Breast epithelium (tissue), 4 donors: ENCODE results near the gene TXNL1. TPM values are rescaled to one million over a fixed set of nuclear protein-coding genes. Genes with fewer than 3 reads are reported as not detected.

Experiments used
- DNase-seq, 2 donors: peaks; one replicate each; pipeline ENCODE4 v3.0.0-alpha.2; 2019; ENCODE audit warnings: low spot score in 2 of 2
- H3K27ac ChIP-seq, 2 donors: fragments of 200-600 bp; sonication (generic) in 1 of 2; one replicate each; pipeline ENCODE4 v1.5.1; 2016 to 2019; ENCODE audit warnings: mild to moderate bottlenecking in 1 of 2
- H3K27me3 ChIP-seq, 2 donors: fragments of 200-600 bp; sonication (generic) in 1 of 2; one replicate each; pipeline versions ENCODE4 v1.5.1 to v1.6.0; 2017 to 2019; ENCODE audit warnings: control low read depth in 1 of 2, mild to moderate bottlenecking in 1 of 2
- H3K36me3 ChIP-seq: fragments of 200-600 bp; one replicate; pipeline ENCODE4 v1.5.1; 2019
- H3K4me1 ChIP-seq, 2 donors: fragments of 200-600 bp; sonication (generic); one replicate each; pipeline ENCODE4 v1.5.1; 2016 to 2019; ENCODE audit warnings: control low read depth in 1 of 2
- H3K4me3 ChIP-seq, 3 donors: fragments of 200-600 bp; sonication (generic); 1 replicate in 2 of 3; 2 replicates in 1 of 3; pipeline ENCODE4 v1.5.1; 2016 to 2019; ENCODE audit warnings: mild to moderate bottlenecking in 3 of 3, moderate library complexity in 2 of 3
- H3K9me3 ChIP-seq, 2 donors: fragments of 200-600 bp; sonication (generic) in 1 of 2; one replicate each; pipeline ENCODE4 v1.5.1; 2016 to 2019; ENCODE audit warnings: control low read depth in 1 of 2
- POLR2A ChIP-seq: fragments of 450-650 bp; IDR thresholded peaks from one replicate; pipeline ENCODE4 v1.6.1; 2016; ENCODE audit warnings: antibody characterized with exemption, mild to moderate bottlenecking, moderate library complexity
- POLR2AphosphoS5 ChIP-seq, 3 donors: sonication (generic); formaldehyde crosslinking; IDR thresholded peaks; one replicate each; pipeline ENCODE4 v1.6.1; 2017; ENCODE audit warnings: antibody characterized with exemption in 3 of 3
- intact Hi-C: fragments of 100-400 bp; cut with DNase I; formaldehyde crosslinking; loops from one replicate; pipeline ENCODE4 v1.15.1; 2023; ENCODE audit warnings: low total_unique reads
- total RNA-seq, 3 donors: library from RNA; depleted of rRNA; stranded (reverse); fragments of >200 nt; gene quantifications; one replicate each; pipeline ENCODE4 v1.1.0, GENCODE V29; 2016
- TF ChIP-seq, protein P1 (sequence below), 3 donors: fragments of 450-650 bp; IDR thresholded peaks; one replicate each; pipeline ENCODE4 v1.5.1; 2016 to 2017; ENCODE audit warnings: antibody characterized with exemption in 3 of 3, mild to moderate bottlenecking in 3 of 3, moderate library complexity in 3 of 3

The TXNL1 gene
- total RNA-seq, 3 donors from 2014 or later: 35.4 to 47.0 (median 45.5) TPM

GRCh38 chr18:56570978-56571377 is 67.4 kb downstream of the TXNL1 start:
- no peaks in the 10 kb centered on the region for H3K9me3 ChIP-seq
- H3K36me3 ChIP-seq: no peaks in the 10 kb centered on the region
- no peaks in the 10 kb centered on the region for H3K27me3 ChIP-seq
- H3K27ac ChIP-seq: no peak overlapping the region
- no peak overlapping the region for H3K4me3 ChIP-seq
- intact Hi-C loops: no loop called here
- TF ChIP-seq POLR2A (no peak), POLR2AphosphoS5 (IDR thresholded peaks at IDR 0.05) (no peak)
- TF ChIP-seq, protein P1, sequence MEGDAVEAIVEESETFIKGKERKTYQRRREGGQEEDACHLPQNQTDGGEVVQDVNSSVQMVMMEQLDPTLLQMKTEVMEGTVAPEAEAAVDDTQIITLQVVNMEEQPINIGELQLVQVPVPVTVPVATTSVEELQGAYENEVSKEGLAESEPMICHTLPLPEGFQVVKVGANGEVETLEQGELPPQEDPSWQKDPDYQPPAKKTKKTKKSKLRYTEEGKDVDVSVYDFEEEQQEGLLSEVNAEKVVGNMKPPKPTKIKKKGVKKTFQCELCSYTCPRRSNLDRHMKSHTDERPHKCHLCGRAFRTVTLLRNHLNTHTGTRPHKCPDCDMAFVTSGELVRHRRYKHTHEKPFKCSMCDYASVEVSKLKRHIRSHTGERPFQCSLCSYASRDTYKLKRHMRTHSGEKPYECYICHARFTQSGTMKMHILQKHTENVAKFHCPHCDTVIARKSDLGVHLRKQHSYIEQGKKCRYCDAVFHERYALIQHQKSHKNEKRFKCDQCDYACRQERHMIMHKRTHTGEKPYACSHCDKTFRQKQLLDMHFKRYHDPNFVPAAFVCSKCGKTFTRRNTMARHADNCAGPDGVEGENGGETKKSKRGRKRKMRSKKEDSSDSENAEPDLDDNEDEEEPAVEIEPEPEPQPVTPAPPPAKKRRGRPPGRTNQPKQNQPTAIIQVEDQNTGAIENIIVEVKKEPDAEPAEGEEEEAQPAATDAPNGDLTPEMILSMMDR (IDR thresholded peaks at IDR 0.05): no peak
- peaks cover 0 to 2% of the 10 kb centered on the region in 2 donors for H3K4me1 ChIP-seq
- no peak for DNase-seq

- no peak for TF ChIP-seq POLR2A
- no peak for TF ChIP-seq POLR2AphosphoS5 (IDR thresholded peaks at IDR 0.05)
- TF ChIP-seq, protein P1 (IDR thresholded peaks at IDR 0.05): no peak
Measured at GRCh38 chr18:56569416-56569815, 69.0 kb downstream of the TXNL1 start.

DNA sequence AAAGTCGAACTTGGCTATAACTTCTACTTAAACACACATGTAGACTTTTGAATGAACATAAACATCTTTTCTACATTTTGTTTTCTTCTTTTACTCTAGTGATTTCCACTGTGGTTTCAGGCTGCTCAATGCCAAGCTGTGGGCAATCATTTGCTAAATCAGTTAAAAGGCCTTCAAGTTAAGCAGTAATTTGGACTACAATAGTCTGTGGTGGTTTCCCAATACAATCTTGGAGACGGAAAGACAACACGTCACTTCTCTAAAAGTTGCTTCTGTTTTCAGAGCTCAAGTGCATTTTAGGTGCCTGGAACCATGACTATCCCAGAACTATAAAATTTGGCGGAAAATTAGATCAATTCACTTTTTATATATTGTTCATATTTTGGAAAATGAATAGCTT is 69.4 kb downstream of the TXNL1 start:
- no peak for DNase-seq
- H3K27me3 ChIP-seq: no peaks in the 10 kb centered on the region
- no peak for TF ChIP-seq POLR2AphosphoS5 (IDR thresholded peaks at IDR 0.05)
- TF ChIP-seq POLR2A: no peak
- TF ChIP-seq, protein P1 (IDR thresholded peaks at IDR 0.05): no peak
- H3K4me3 ChIP-seq: no peak overlapping the region
- no peaks in the 10 kb centered on the region for H3K4me1 ChIP-seq
- H3K36me3 ChIP-seq: no peaks in the 10 kb centered on the region
- H3K9me3 ChIP-seq: no peaks in the 10 kb centered on the region
- H3K27ac ChIP-seq: no peak overlapping the region
- intact Hi-C loops: no loop called here

More at GRCh38 chr18:56569416-56569815, 69.0 kb downstream of the TXNL1 start:
- intact Hi-C loops: no loop called here
- DNase-seq: no peak
- Histone ChIP-seq H3K9me3 (no peaks in the 10 kb centered on the region), H3K27ac (no peak overlapping the region), H3K36me3 (no peaks in the 10 kb centered on the region), H3K4me1 (no peaks in the 10 kb centered on the region), H3K27me3 (no peaks in the 10 kb centered on the region), H3K4me3 (no peak overlapping the region)

DNA sequence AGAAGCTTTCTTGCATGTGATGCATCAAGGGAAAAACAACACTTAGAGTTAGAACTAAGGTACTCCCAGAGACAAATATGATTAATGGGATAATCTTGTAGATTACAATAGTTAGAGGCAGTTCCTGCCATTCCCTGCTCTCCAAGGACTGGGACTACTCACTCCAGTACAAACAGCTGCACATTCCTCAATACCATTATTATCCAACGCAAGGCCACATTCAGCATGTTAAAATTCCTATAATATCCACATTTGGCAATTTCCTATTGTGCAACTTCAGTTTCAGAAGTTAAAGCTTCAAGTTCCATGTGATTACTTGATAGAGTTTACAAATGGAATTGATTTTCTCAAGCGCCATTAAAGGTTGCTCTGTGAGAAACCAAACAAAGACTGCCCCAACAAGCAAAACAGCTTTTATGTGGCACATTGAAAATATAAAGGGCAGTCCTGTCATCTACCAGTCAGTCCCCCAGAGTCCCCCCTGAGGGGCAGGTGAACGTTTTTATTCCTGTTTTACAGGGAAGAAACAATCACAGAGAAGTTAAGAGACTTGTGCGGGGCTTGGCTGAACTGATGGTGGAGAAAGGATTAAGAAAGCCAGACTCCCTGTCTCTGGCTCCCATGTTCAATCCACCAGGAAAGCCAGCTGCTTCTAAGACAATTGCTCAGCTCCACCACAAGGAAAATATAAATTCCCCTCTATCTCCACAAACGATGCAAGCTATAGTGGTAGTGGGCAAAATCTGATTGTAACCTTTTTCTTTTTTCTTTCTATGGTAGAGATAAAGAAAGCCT is 72.6 kb downstream of the TXNL1 start:
- Histone ChIP-seq H3K4me1 (no peaks in the 10 kb centered on the region), H3K36me3 (no peaks in the 10 kb centered on the region), H3K9me3 (no peaks in the 10 kb centered on the region), H3K27ac (peak overlapping the region; percentile 50 to 62), H3K27me3 (no peaks in the 10 kb centered on the region), H3K4me3 (no peak overlapping the region)
- no peak for DNase-seq
- TF ChIP-seq POLR2AphosphoS5 (IDR thresholded peaks at IDR 0.05) (no peak), POLR2A (no peak)
- TF ChIP-seq, protein P1 (IDR thresholded peaks at IDR 0.05): no peak
- intact Hi-C loops: no loop called here

GRCh38 chr18:56565046-56565445 is 73.3 kb downstream of the TXNL1 start:
- Histone ChIP-seq H3K36me3 (no peaks in the 10 kb centered on the region), H3K4me1 (no peaks in the 10 kb centered on the region), H3K27ac (peak overlapping the region; percentile 40 to 68), H3K9me3 (no peaks in the 10 kb centered on the region), H3K4me3 (no peak overlapping the region), H3K27me3 (no peaks in the 10 kb centered on the region)
- intact Hi-C loops: no loop called here
- no peak for DNase-seq
- TF ChIP-seq, protein P1 (IDR thresholded peaks at IDR 0.05): no peak
- TF ChIP-seq POLR2AphosphoS5 (IDR thresholded peaks at IDR 0.05) (no peak), POLR2A (no peak)
